GM21825 (cell line): ENCODE measurements around the gene KLHDC10.
"Not testable (repeated sequence)": the region's sequence is repeated elsewhere in the genome, so short reads cannot be mapped to it uniquely, and the experiment has no call there.

ENCODE experiments used
- ATAC-seq: cut with Tn5 transposase; IDR thresholded peaks from one replicate; pipeline ENCODE4 v1.9.1; 2021; ENCODE audit warnings: mild to moderate bottlenecking, moderate library complexity; ENCODE audit not compliant: unreplicated experiment

KLHDC10 gene

GRCh38 chr7:130139193-130139960 lies 69.0 kb downstream of the KLHDC10 start:
- ATAC-seq = no peak

DNA sequence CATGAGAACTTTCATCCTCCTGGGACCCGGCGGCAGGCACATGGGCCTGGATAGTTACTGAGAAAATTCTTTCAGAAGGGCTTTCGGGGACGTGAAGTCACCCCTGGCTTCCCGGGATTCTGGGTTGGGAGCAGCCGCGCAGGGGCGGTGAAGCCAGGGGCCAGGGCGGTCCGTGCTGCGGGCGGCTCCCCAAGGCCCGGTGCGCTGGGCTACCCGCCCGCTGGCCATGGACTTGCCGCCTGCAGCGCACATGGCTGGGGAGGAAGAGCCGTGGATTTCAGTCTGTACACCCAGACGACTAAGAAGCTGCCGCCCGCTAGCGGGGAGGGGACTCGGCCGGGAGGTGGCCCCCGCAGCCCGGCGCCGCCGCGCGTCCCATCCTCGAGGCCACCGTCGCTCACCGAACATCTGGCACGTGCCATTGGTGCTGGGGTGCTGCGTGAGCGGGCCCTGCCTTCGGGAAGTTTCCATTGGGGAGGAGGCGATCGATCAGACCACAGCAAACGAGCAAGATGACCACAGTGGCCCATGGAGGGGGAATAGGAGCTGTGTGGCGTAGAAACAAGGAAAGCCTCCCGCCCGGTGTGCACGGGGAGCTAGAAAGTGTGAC lies 70.3 kb downstream of the KLHDC10 start:
- ATAC-seq = no peak

DNA sequence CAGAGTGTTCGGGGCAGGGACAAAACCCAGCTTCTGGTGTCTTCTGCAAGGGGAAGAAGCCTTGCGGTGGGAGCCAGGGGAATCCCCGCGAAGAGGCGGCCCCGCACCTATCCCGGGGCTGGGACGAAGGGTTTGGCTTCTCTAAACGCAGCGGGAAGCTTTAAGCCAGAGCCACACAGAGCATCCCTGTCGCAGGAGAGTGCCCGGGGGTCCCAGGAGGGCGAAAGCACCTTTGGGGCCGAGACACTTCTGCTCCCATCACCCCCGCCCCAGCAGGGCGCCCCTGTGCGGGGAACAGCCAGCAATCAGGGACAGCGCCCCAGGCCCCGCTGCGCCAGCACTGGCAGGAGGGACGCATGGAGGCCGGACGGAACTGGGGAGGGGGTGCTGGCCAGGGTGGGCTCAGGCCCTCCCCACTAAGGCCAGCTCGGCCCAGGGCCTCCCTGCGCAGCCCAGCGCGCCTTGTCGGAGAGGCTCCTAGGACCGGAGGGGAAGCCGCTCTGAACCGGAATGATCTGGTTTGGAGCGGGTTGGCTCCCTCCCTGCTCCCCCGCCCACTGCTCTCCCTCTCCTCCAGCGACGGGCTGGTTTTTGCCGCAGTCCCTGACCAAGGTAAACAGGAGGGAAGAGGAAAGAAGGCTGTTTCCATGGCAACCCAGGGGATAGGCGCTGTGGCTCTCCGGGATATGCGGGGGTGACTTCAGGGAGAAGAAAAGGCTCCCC lies 71.0 kb downstream of the KLHDC10 start:
- ATAC-seq = peak; percentile 58

DNA sequence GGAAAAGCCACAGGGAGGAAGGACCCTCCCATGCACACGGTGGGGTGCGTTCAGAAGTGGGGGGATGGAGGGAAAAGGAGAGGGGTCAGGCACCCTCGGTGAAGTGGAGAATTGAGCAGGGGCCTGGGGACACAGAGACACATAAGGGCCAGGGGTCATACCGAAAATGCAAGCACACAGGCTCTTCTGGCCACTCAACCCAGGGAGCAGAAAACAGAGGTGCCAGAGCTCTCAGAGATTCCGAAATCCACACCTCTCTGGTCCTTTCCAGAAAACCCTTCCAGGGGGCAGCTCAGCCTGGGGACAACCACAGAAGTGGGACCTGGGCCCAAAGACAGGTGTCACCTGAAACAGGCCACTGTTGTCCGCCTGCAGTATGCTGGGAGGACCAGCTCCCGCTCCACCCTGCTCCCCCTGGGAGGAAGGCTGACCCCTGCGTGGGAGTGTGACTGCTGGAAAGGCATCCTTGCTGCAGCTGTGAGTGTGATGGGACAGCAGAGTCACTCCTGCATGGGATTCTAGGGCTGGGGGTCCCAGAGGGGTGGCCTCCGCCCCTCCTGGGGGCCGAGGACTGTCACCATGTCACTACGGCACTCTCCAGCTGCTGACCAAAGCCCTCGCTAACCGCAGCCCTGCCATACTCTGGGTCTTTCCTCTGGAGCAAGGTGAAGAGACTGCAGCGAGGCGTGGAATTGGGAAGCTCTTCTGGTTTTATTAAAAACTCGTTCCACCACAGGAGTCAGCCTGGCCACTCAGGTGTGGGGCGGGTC lies 71.7 kb downstream of the KLHDC10 start:
- no peak for ATAC-seq

- ATAC-seq = no peak
Measured at GRCh38 chr7:130142654-130143333, 72.5 kb downstream of the KLHDC10 start.

GRCh38 chr7:130143334-130143732 lies 73.0 kb downstream of the KLHDC10 start:
- ATAC-seq = no peak

- ATAC-seq = no peak
Measured at GRCh38 chr7:130143986-130144311, 73.6 kb downstream of the KLHDC10 start.

GRCh38 chr7:130144312-130145171 lies 74.2 kb downstream of the KLHDC10 start:
- no peak for ATAC-seq

DNA sequence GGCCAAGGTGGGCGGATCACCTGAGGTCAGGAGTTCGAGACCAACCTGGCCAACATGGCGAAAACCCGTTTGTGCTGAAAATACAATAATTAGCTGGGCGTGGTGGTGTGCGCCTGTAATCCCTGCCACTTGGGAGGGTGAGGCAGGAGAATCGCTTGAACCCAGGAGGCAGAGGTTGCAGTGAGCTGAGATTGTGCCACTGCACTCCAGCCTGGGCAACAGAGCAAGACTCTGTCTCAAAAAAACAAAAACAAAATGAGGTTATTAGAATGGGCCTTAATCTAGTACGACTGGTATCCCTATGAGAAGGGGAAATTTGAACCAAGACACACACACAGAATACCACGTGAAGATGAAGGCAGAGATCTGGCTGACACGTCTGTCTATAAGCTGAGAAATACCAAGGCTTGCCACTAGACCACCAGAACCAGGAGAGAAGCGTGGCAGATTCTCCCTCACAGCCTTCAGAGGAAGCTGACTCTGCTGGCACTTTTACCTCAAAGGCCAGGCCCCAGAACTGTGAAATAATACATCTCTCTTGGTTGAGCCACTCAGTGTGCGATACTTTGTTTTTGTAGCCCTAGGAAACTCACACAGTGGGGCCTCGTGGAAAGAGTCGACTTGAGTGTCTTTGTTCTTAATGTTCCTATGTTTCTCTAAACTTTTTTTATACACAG lies 75.2 kb downstream of the KLHDC10 start:
- ATAC-seq = no peak

GRCh38 chr7:130146142-130146541 lies 75.8 kb downstream of the KLHDC10 start:
- not testable (repeated sequence) for ATAC-seq

DNA sequence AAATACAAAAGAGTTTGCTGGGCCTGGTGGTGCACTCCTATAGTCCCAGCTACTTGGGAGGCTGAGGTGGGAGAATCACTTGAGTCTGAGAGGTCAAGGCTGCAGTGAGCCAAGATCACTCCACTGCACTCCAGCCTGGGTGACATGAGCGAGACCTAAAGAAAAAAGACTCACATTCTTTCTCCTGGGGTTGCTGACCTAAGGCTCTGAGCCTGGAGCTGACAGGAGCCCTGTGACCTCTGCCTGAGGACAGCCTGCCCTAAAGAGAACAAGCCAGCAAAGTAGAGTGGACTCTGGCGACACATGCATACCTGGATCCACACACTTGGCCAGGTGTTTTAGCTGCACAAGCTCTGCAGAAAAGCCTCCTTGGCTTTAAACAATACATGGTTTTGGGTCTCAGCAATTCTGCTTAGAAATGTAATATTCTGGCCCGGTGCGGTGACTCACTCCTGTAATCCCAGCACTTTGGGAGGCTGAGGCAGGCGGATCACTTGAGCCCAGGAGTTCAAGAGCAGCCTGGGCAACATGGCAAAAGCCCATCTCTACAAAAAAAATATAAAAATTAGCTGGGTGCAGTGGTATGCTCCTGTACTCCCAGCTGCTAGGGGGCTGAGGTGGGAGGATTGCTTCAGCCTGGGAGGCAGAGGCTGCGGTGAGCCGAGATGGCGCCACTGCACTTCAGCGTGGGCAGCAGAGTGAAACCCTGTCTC lies 76.5 kb downstream of the KLHDC10 start:
- ATAC-seq = no peak

DNA sequence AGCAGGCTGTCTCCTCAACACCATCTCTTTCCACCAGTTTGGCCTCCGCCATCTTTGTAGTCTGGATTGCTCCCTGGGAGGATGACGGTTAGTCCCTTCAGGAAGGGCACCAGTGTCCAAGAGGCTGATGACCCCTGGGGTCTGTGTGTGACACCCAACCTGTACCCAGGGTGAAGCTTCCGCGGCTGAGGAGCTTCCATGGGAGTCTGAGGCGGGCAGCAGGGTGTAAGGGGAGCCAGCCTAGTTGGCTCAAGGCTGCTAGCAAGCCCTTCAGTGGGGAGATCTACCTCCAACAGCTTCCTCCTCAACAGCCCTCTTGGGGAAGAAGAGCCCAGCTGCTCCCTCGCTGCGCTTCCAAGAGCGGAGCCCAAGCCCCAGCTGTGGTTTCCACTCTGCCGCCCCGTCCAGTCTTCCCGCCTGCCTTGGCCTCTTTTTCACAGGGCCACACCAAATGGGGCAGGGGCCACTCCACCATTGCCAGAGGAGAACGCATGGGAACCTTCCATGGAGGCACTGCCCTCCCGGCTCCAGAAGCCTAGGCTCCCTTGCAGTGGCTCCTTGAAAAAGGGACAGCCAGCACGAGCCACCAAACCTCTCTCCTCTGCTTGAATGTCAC lies 77.5 kb downstream of the KLHDC10 start:
- ATAC-seq = no peak

DNA sequence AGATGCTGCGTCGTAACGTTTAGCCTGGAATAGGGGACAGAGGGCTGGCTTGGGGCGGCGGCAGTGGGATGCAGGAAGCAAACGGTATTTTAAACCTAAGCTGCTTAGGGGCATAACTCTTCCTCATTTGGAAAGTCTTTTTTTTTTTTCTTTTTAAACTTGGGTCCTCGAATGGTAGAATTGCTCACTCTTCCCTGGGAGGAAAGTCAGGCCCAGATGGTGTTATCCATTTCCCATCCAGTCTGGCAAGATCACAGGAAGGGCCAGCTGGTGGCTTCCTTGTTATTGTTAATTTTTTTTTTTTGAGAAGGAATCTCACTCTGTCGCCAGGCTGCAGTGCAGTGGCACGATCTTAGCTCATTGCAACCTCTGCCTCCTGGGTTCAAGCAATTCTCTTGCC lies 78.2 kb downstream of the KLHDC10 start:
- ATAC-seq = no peak

- peak; percentile 64 for ATAC-seq
Measured at GRCh38 chr7:130149281-130150139, 79.2 kb downstream of the KLHDC10 start.

DNA sequence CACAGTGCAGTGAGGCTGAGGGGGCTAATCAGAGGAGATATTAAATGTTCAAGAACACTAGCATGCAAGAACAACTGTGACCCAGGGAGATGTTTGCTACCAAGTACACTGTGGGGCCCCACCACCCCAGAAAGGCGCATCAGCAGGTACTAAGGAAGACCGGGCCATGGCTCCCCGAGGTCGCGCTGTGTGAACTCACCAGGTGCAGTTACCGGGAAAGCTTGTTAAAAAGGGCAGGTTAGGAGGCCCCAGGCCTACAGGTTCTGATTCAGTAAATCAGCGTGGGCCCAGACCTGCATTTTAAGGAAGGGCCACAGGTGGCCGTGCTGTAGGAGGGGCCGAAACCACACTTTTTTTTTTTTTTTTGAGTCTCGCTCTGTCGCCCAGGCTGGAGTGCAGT lies 80.3 kb downstream of the KLHDC10 start:
- no peak for ATAC-seq

- ATAC-seq = no peak
Measured at GRCh38 chr7:130151591-130152492, 81.5 kb downstream of the KLHDC10 start.
